Heart left ventricle (tissue), 16 donors: ENCODE results near the gene HTR1D. TPM values are rescaled to one million over a fixed set of nuclear protein-coding genes. Genes with fewer than 3 reads are reported as not detected.
"Not testable (repeated sequence)": the region's sequence is repeated elsewhere in the genome, so short reads cannot be mapped to it uniquely, and the experiment has no call there.

Experiments
- ATAC-seq, 4 donors: fragments of 200-7000 bp; cut with Tn5 transposase; one replicate each; pipeline ENCODE4 v1.9.1; 2020 to 2022; ENCODE audit warnings: moderate library complexity in 4 of 4, mild to moderate bottlenecking in 3 of 4, moderate number of reproducible peaks in 1 of 4
- DNase-seq, 5 donors: peaks; one replicate each; pipeline ENCODE4 v3.0.0-alpha.2; 2020
- H3K27ac ChIP-seq, 12 donors: fragments of 200-600 bp; sonication (generic) in 4 of 12; one replicate each; pipeline versions ENCODE4 v1.5.0 to v1.8.0; 2016 to 2022; ENCODE audit warnings: mild to moderate bottlenecking in 2 of 12
- H3K27me3 ChIP-seq, 9 donors: fragments of 200-600 bp; sonication (generic) in 2 of 9; one replicate each; pipeline versions ENCODE4 v1.5.1 to v1.8.0; 2016 to 2022; ENCODE audit warnings: mild to moderate bottlenecking in 3 of 9
- H3K36me3 ChIP-seq, 9 donors: fragments of 200-600 bp; sonication (generic) in 2 of 9; one replicate each; pipeline versions ENCODE4 v1.5.0 to v1.8.0; 2018 to 2022; ENCODE audit warnings: mild to moderate bottlenecking in 2 of 9
- H3K4me1 ChIP-seq, 12 donors: fragments of 200-600 bp; sonication (generic) in 4 of 12; one replicate each; pipeline versions ENCODE4 v1.5.0 to v1.8.0; 2016 to 2022; ENCODE audit warnings: mild to moderate bottlenecking in 3 of 12
- H3K4me3 ChIP-seq, 12 donors: fragments of 200-600 bp; sonication (generic) in 4 of 12; one replicate each; pipeline versions ENCODE4 v1.5.0 to v1.8.0; 2017 to 2022; ENCODE audit warnings: mild to moderate bottlenecking in 9 of 12, moderate library complexity in 4 of 12
- H3K9me3 ChIP-seq, 12 donors: fragments of 200-600 bp; sonication (generic) in 4 of 12; one replicate each; pipeline versions ENCODE4 v1.5.0 to v1.8.0; 2016 to 2022; ENCODE audit warnings: mild to moderate bottlenecking in 1 of 12
- CTCF ChIP-seq, 12 donors: fragments of 200-600 bp; sonication (generic) in 4 of 12; IDR thresholded peaks; one replicate each; pipeline versions ENCODE4 v1.5.0 to v1.8.0; 2018 to 2022; ENCODE audit warnings: antibody characterized with exemption in 12 of 12, mild to moderate bottlenecking in 5 of 12
- POLR2A ChIP-seq, 2 donors: fragments of 450-650 bp; IDR thresholded peaks; one replicate each; pipeline ENCODE4 v1.6.1; 2017; ENCODE audit warnings: antibody characterized with exemption in 2 of 2, mild to moderate bottlenecking in 2 of 2, moderate library complexity in 2 of 2
- WGBS, 4 donors: extraction: QIAGEN DNeasy Blood & Tissue Kit in 2 of 4; methylation state at CpG; one replicate each; pipeline versions ENCODE4 v1.1.5 to v1.1.7; 2013 to 2018; 5-methylcytosine and 5-hydroxymethylcytosine counted together
- intact Hi-C, 10 donors: fragments of 100-400 bp; cut with DNase I; formaldehyde crosslinking; loops; one replicate each; pipeline versions ENCODE4 v1.11.1 to v1.14.2; 2022
- polyA plus RNA-seq, 2 donors: library from polyadenylated mRNA; stranded (reverse); fragments of 200-250 nt; gene quantifications; one replicate each; pipeline ENCODE4 v1.2.3, GENCODE V29; 2013
- total RNA-seq, 9 donors: library from RNA; depleted of rRNA in 2 of 9; stranded (reverse); fragments of >200 nt in 2 of 9; fragmentation: NEBNext Ultra II Directional in 3 of 9; extraction: Animal tissue kit (Norgen Biotek cat#: 25700) in 3 of 9; gene quantifications; one replicate each; pipeline versions ENCODE4 v1.1.0 to v1.2.4, GENCODE V29; 2016 to 2023
- donor health status: ischemic (EF 13 %, LVEDD 7.1; RV severe dilation, severe dysfunction).
- donor health status: healthy with polysubstance abuse.
- donor health status: DM: no; HTN: yes; CAD: no.
- donor health status: DM: no; HTN: no; CAD: no.
- donor health status: ischemic (EF 25% LVEDD 6.9; RV normal size, moderate dysfunction).
- donor health status: ischemic (EF 25% LVEDD 5.7; RV mildly dilated, moderate dysfunction).
- donor health status: healthy.
- donor health status: DM: yes; HTN: yes; CAD: no.
- donor health status: ischemic (EF 35%, LVEDD 5.7; RV mildly dilated, moderate dysfunction).
- donor health status: nonischemic (EF 11% LVEDD 7.7; RV severe dilation, severe dysfunction).
- donor health status: DM: yes; HTN: yes; CAD: no.
- donor health status: PGD.
- donor health status: ischemic (EF 29% LVEDD 5.4; RV normal size, mild dysfunction).
- donor health status: nonischemic (EF 23%, LVEDD 6.1; RV moderate dilation, normal function).

The HTR1D gene
- total and polyA plus RNA-seq, 11 donors, result 0.01 to 0.16 (median 0.07) TPM; not detected in 7

DNA sequence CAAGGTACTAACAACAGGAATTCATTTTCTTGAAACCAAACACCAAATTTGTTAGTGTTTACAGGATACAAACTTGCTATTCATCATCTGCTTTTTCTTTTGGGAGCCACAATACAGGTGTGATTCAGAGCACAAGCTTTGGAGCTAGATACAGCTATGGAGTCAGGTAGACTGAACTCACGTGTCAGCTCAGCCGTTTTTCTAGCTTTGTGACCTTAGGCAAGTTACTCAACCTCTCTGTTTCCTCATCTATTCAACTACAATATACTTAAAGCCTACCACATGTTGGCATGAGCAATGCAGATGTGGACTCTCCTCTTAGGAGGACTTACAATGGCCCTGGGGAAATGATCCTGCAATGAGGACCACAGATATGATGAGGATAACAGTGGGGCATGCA, 6.3 kb downstream of the HTR1D start:
- Histone ChIP-seq H3K27ac (no peak overlapping the region), H3K27me3 (peaks cover 7 to 52% (median 23%) of the 10 kb centered on the region in 9 donors), H3K9me3 (no peaks in the 10 kb centered on the region), H3K4me3 (no peak overlapping the region), H3K4me1 (no peaks in the 10 kb centered on the region), H3K36me3 (no peaks in the 10 kb centered on the region)
- DNase-seq (no peak), ATAC-seq (no peak)
- intact Hi-C loops, result loop anchor here in 4 of 10 donors (10.0 kb wide), 2 partner anchors 54 to 64 kb away; no protein-coding TSS in a partner anchor
- TF ChIP-seq CTCF (IDR thresholded peaks at IDR 0.05) (no peak), POLR2A (IDR thresholded peaks at IDR 0.05) (no peak)
- WGBS, 4 donors, result 68 to 84% (median 73%) methylated on average over 2 of the region's 2 CpGs

DNA sequence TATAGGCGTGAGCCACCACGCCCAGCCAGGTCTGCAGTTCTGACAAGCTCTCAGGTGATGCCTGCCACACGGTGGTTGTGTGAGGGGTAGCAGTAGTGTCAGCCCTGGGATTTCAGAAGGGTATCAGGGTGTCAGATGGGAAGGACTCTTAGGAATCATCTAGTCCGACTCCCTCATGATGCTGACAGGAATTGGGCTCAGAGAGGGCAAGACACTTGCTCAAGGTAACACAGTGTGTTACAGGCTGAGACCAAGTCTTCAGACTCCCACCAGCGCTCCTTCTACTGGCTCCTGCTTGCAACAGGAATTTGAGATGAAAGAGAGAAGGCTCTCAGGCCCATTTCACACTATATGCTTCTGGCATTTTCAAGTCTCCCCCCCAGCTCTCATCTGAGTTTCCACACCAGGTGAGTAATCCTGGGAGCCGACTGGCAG, 6.9 kb downstream of the HTR1D start:
- WGBS, 4 donors, result 37 to 58% (median 45%) methylated on average over 5 to 6 of the region's 6 CpGs
- no peaks in the 10 kb centered on the region for H3K9me3 ChIP-seq

GRCh38 chr1:23209770-23210169, 7.5 kb downstream of the HTR1D start:
- TF ChIP-seq CTCF (IDR thresholded peaks at IDR 0.05) (no peak), POLR2A (IDR thresholded peaks at IDR 0.05) (no peak)
- no peaks in the 10 kb centered on the region for H3K4me1 ChIP-seq
- no peak for DNase-seq
- no peak for ATAC-seq
- no peak overlapping the region for H3K27ac ChIP-seq
- H3K36me3 ChIP-seq, result no peaks in the 10 kb centered on the region
- no peak overlapping the region for H3K4me3 ChIP-seq
- intact Hi-C loops, result loop anchor here in 4 of 10 donors (10.0 kb wide), 2 partner anchors 55 to 65 kb away; no protein-coding TSS in a partner anchor
- WGBS, 4 donors, result 73 to 80% (median 76%) methylated on average over 4 of the region's 4 CpGs
- no peaks in the 10 kb centered on the region for H3K9me3 ChIP-seq
- H3K27me3 ChIP-seq, result peaks cover 0 to 40% (median 16%) of the 10 kb centered on the region in 9 donors

More for the DNA sequence above, 6.9 kb downstream of the HTR1D start:
- no peak for ATAC-seq
- no peak for DNase-seq
- H3K36me3 ChIP-seq, result no peaks in the 10 kb centered on the region
- H3K27ac ChIP-seq, result no peak overlapping the region
- peaks cover under 1 to 46% (median 17%) of the 10 kb centered on the region in 9 donors for H3K27me3 ChIP-seq
- TF ChIP-seq CTCF (IDR thresholded peaks at IDR 0.05), result no peak
- TF ChIP-seq POLR2A (IDR thresholded peaks at IDR 0.05), result no peak
- no peaks in the 10 kb centered on the region for H3K4me1 ChIP-seq
- H3K4me3 ChIP-seq, result no peak overlapping the region
- intact Hi-C loops, result loop anchor here in 4 of 10 donors (10.0 kb wide), 2 partner anchors 54 to 64 kb away; no protein-coding TSS in a partner anchor

GRCh38 chr1:23208527-23208926, 8.8 kb downstream of the HTR1D start:
- H3K4me3 ChIP-seq, result no peak overlapping the region
- H3K27me3 ChIP-seq, result peaks cover 0 to 30% (median 14%) of the 10 kb centered on the region in 9 donors
- no peak for TF ChIP-seq POLR2A (IDR thresholded peaks at IDR 0.05)
- TF ChIP-seq CTCF (IDR thresholded peaks at IDR 0.05), result no peak
- 82 to 94% (median 90%) methylated on average over 2 of the region's 2 CpGs for WGBS, 4 donors
- no peak overlapping the region for H3K27ac ChIP-seq
- no peak for ATAC-seq
- intact Hi-C loops, result no loop called here
- no peak for DNase-seq
- no peaks in the 10 kb centered on the region for H3K9me3 ChIP-seq
- H3K36me3 ChIP-seq, result no peaks in the 10 kb centered on the region
- H3K4me1 ChIP-seq, result no peaks in the 10 kb centered on the region

GRCh38 chr1:23207733-23208132, 9.6 kb downstream of the HTR1D start:
- H3K27me3 ChIP-seq, result peaks cover 0 to 25% (median 13%) of the 10 kb centered on the region in 9 donors
- H3K4me3 ChIP-seq, H3K9me3 ChIP-seq, H3K4me1 ChIP-seq, DNase-seq, H3K27ac ChIP-seq, H3K36me3 ChIP-seq, ATAC-seq, intact Hi-C loops: not testable (repeated sequence)
- WGBS, 4 donors, result 93 to 96% (median 95%) methylated on average over 8 of the region's 8 CpGs
